ENCODE results near the gene ARHGEF28. TPM values are rescaled to one million over a fixed set of nuclear protein-coding genes. Genes with fewer than 3 reads are reported as not detected.

ARHGEF28 gene
- total RNA-seq, 4 donors from 2014 or later, result 0.52 to 1.2 (median 0.98) TPM

DNA sequence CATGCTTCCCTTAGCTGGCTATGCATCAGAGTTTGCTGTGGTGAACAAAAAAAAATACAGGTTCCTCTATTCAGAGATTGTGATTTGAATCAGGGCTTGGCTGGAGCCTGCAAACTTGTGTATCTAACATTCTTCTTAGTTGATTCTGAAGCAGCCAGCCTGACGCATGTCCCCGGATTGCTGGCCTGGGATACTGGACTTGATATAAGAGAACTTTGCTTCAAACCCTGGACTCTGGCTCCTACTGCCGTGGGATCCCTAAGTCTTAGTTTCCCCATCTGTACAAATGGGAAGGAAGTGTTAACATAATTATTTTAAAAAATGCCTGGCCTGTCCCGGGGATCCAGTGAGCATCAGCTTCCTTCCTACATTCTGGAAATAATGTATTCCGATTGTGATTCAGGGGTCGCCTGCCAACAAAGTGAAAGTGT is 292.8 kb downstream of the ARHGEF28 start:
- TF ChIP-seq CTCF (IDR thresholded peaks at IDR 0.05 in 4 of 5, conservative IDR thresholded peaks at IDR 0.05 in 1 of 5) (no peak), POLR2A (IDR thresholded peaks at IDR 0.05) (no peak)
- DNase-seq, result no peak
- Histone ChIP-seq H3K4me3 (no peak overlapping the region), H3K27ac (no peak overlapping the region), H3K9me3 (no peaks in the 10 kb centered on the region), H3K36me3 (no peaks in the 10 kb centered on the region), H3K4me1 (no peaks in the 10 kb centered on the region), H3K27me3 (no peaks in the 10 kb centered on the region)
- intact Hi-C loops (cut with DNase I; ENCODE audit: low total_unique reads), result no loop called here
- no peak for ATAC-seq
- in situ Hi-C loops (cut with MboI; ENCODE audit: low sequenced_read_pairs in 4 of 4), result no loop called here

DNA sequence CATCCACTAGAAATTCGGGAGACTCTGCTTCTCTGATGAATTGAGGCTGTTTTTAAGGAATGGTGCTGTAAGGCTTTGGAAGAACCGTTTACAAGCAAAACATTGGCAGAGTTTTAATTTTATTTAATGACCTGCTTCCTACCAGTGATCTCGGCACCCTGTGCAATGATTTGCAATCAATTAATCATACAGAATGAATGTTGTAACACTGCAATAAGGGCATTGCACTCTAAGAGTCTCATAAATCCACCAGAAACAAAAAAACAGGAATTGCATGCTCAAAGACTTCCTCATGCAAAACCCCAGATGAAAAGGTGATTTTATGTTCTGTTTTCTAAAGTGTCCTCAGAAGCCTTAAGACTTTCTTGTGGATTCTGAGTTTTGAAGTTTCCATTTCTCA is 295.7 kb downstream of the ARHGEF28 start:
- ATAC-seq (no peak), DNase-seq (no peak)
- H3K9me3 ChIP-seq, result no peaks in the 10 kb centered on the region
- H3K4me3 ChIP-seq, result no peak overlapping the region
- TF ChIP-seq POLR2A (IDR thresholded peaks at IDR 0.05) (no peak), CTCF (IDR thresholded peaks at IDR 0.05 in 4 of 5, conservative IDR thresholded peaks at IDR 0.05 in 1 of 5) (no peak)
- H3K27me3 ChIP-seq, result no peaks in the 10 kb centered on the region
- intact Hi-C loops (cut with DNase I; ENCODE audit: low total_unique reads) (no loop called here), in situ Hi-C loops (cut with MboI; ENCODE audit: low sequenced_read_pairs in 4 of 4) (no loop called here)
- H3K36me3 ChIP-seq, result no peaks in the 10 kb centered on the region
- H3K4me1 ChIP-seq, result no peaks in the 10 kb centered on the region
- no peak overlapping the region for H3K27ac ChIP-seq

GRCh38 chr5:73922224-73922623 is 296.2 kb downstream of the ARHGEF28 start:
- no peak for DNase-seq
- intact Hi-C loops (cut with DNase I; ENCODE audit: low total_unique reads), result no loop called here
- ATAC-seq, result no peak
- no peak for TF ChIP-seq POLR2A (IDR thresholded peaks at IDR 0.05)
- TF ChIP-seq CTCF (IDR thresholded peaks at IDR 0.05 in 4 of 5, conservative IDR thresholded peaks at IDR 0.05 in 1 of 5), result no peak
- no peaks in the 10 kb centered on the region for H3K36me3 ChIP-seq
- H3K27ac ChIP-seq, result no peak overlapping the region
- no peak overlapping the region for H3K4me3 ChIP-seq
- no peaks in the 10 kb centered on the region for H3K27me3 ChIP-seq
- no peaks in the 10 kb centered on the region for H3K4me1 ChIP-seq
- in situ Hi-C loops (cut with MboI; ENCODE audit: low sequenced_read_pairs in 4 of 4), result no loop called here
- H3K9me3 ChIP-seq, result no peaks in the 10 kb centered on the region

DNA sequence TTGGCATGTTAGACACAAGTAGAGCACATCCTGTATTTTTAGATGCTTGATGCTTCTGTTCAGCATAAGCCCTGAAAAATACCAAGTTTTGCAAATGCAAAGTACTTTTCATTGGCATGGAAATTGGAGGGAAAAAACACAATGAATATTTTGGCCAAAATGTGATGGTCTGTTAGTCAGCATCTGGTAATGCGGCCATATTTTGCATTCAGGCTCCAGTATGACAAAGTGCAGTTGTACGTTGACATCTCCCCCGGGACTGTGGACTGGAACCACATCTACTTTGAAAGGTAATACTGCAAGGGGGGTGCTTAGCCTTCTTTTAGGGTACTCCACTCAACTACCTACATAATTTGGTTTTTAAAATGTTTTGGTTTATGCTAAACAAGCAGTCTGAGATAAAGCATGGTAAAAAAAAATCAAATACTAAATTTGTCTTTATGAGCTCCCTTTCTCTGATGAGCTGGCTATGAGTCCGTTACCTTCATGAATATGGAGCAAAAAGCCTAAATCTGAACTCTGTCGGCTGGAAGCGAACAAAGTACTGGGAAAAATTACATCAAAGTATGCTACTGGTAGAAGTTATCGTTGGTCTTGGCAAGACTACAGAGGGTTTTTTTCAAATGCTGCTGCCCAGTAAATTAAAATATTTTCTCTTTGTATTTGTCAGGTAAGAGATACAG is 297.0 kb downstream of the ARHGEF28 start:
- no peaks in the 10 kb centered on the region for H3K4me1 ChIP-seq
- H3K36me3 ChIP-seq, result no peaks in the 10 kb centered on the region
- no peak overlapping the region for H3K27ac ChIP-seq
- intact Hi-C loops (cut with DNase I; ENCODE audit: low total_unique reads), result no loop called here
- no peaks in the 10 kb centered on the region for H3K27me3 ChIP-seq
- in situ Hi-C loops (cut with MboI; ENCODE audit: low sequenced_read_pairs in 4 of 4), result no loop called here
- ATAC-seq (no peak), DNase-seq (no peak)
- H3K9me3 ChIP-seq, result no peaks in the 10 kb centered on the region
- H3K4me3 ChIP-seq, result no peak overlapping the region
- no peak for TF ChIP-seq POLR2A (IDR thresholded peaks at IDR 0.05)
- no peak for TF ChIP-seq CTCF (IDR thresholded peaks at IDR 0.05 in 4 of 5, conservative IDR thresholded peaks at IDR 0.05 in 1 of 5)
